ENCODE measurements around the gene COL5A1.

COL5A1 gene
- long read RNA-seq, donor 1, partial matches to known transcripts, result 62 of 62 reads
- long read RNA-seq, donor 1, other reads (novel, unspliced or antisense), result 0 of 62 reads
- long read RNA-seq, donor 2, partial matches to known transcripts, result 11 of 11 reads
- long read RNA-seq, donor 2, other reads (novel, unspliced or antisense), result 0 of 11 reads
- long read RNA-seq, donor 3, full-length matches to known transcripts, result 1 of 1 reads
- long read RNA-seq, donor 3, partial matches to known transcripts, result 0 of 1 reads
- long read RNA-seq, donor 3, other reads (novel, unspliced or antisense), result 0 of 1 reads
- long read RNA-seq, donor 4, partial matches to known transcripts, result 21 of 21 reads
- long read RNA-seq, donor 4, other reads (novel, unspliced or antisense), result 0 of 21 reads
- long read RNA-seq, donor 5, full-length matches to known transcripts, result 2 of 28 reads
- long read RNA-seq, donor 5, partial matches to known transcripts, result 26 of 28 reads
- long read RNA-seq, donor 5, other reads (novel, unspliced or antisense), result 0 of 28 reads
- long read RNA-seq, donor 6, partial matches to known transcripts, result 25 of 25 reads
- long read RNA-seq, donor 6, other reads (novel, unspliced or antisense), result 0 of 25 reads
- long read RNA-seq, donor 7, partial matches to known transcripts, result 88 of 88 reads
- long read RNA-seq, donor 7, other reads (novel, unspliced or antisense), result 0 of 88 reads
- long read RNA-seq, donor 8, full-length matches to known transcripts, result 1 of 23 reads
- long read RNA-seq, donor 8, partial matches to known transcripts, result 22 of 23 reads
- long read RNA-seq, donor 8, other reads (novel, unspliced or antisense), result 0 of 23 reads

- DNase-seq, result peak; percentile 92
These were observed at the start of gene COL5A1 for GRCh38 chr9:134641173-134641989. COL5A1 (plus strand) TSS chr9:134641803; CDS start chr9:134642188, 385 bp downstream.

GRCh38 chr9:134592018-134592818 lies 49.4 kb upstream of the COL5A1 start:
- DNase-seq, result no peak

- no peak for DNase-seq
These were observed 48.8 kb upstream of the COL5A1 start for GRCh38 chr9:134592819-134593200.

GRCh38 chr9:134593286-134594077 lies 48.1 kb upstream of the COL5A1 start:
- no peak for DNase-seq

GRCh38 chr9:134594078-134594941 lies 47.3 kb upstream of the COL5A1 start:
- DNase-seq, result no peak

GRCh38 chr9:134595014-134595413 lies 46.6 kb upstream of the COL5A1 start:
- no peak for DNase-seq

- DNase-seq, result no peak
These were observed 44.3 kb upstream of the COL5A1 start for GRCh38 chr9:134597041-134597913.

- peak; percentile 45 for DNase-seq
These were observed 43.4 kb upstream of the COL5A1 start for GRCh38 chr9:134597957-134598883.

- no peak for DNase-seq
These were observed 42.7 kb upstream of the COL5A1 start for GRCh38 chr9:134598884-134599245.

- no peak for DNase-seq
These were observed 41.2 kb upstream of the COL5A1 start for GRCh38 chr9:134600371-134600770.

- DNase-seq, result no peak
These were observed 40.6 kb upstream of the COL5A1 start for GRCh38 chr9:134600836-134601638.

- no peak for DNase-seq
These were observed 39.8 kb upstream of the COL5A1 start for GRCh38 chr9:134601764-134602163.

- DNase-seq, result no peak
These were observed 38.8 kb upstream of the COL5A1 start for GRCh38 chr9:134602547-134603362.

- no peak for DNase-seq
These were observed 36.8 kb upstream of the COL5A1 start for GRCh38 chr9:134604834-134605233.

- no peak for DNase-seq
These were observed 36.1 kb upstream of the COL5A1 start for GRCh38 chr9:134605351-134605965.
